PFSK-1 (cell line): ENCODE results near the gene PILRA.

ENCODE experiments used
- POLR2AphosphoS5 ChIP-seq: IDR thresholded peaks from 2 replicates; pipeline ENCODE4 v1.6.1; 2012; ENCODE audit warnings: low read depth, mild to moderate bottlenecking, control low read depth, low read length, moderate library complexity
- SIN3A ChIP-seq: IDR thresholded peaks from 2 replicates; pipeline ENCODE4 v1.6.1; 2012; ENCODE audit warnings: mild to moderate bottlenecking, low read length, moderate library complexity, borderline replicate concordance; ENCODE audit not compliant: insufficient read depth

GRCh38 chr7:100429637-100430492 lies 56.6 kb downstream of the PILRA start, which contains the start of gene MEPCE:
- no peak; the same call in 1 of the 2 replicates for TF ChIP-seq POLR2AphosphoS5
- no peak for TF ChIP-seq SIN3A
